Measurements from ENCODE around the gene SVOPL.

SVOPL gene

DNA sequence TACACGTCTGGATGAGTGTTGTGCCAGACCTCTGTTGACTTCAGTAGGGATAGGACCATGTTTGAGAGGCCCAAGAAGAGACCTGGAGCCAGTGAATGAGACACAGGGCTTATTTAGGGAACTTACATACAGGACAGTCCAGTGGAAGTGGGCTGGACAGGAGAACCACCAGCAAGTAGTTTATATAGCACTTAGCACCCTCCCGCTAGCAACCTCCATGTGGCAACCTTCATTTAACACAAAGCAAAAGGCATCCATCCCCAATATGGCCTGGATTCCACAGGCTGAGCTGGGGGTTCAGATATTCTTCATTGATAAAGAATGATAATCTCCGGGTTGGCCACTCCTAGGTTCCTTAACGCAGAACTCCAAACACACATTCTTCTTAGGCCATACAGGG, 147.4 kb downstream of the SVOPL start:
- no peak for DNase-seq

DNA sequence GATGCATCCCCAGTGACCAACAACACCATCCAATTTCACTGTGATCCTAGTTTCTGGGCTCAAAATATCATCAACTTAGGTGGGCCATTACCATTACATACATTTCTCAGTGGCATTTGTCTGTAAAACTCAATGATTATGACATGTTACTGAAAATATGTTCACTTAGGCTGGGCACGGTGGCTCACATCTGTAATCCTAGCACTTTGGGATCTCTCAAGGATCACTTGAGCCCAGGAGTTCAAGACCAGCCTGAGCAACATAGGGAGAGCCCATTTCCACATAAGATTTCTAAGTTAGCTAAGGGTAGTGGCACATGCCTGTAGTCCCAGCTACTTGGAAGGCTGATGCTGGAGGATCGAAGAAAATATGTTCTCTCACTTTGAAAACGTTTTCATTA, 150.1 kb downstream of the SVOPL start:
- DNase-seq: no peak

DNA sequence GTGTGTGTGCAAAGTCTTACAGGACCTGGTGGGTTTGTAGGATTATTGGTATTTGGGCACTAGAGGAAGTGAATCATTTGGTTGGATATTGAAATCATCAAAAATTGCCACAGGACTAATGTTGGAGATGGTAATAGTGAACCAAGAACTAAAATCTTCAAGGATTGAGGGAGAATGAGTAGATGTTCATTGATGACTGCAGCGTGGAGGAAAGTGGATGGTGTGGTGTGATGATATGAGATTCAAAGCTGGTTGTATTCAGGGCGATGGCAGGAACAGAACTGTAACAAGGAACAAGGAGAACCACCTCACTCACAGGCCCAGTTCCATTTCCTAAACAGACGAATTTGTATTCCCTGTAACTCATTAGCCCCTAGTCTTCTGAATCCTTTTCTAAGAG, 150.8 kb downstream of the SVOPL start:
- no peak for DNase-seq

DNA sequence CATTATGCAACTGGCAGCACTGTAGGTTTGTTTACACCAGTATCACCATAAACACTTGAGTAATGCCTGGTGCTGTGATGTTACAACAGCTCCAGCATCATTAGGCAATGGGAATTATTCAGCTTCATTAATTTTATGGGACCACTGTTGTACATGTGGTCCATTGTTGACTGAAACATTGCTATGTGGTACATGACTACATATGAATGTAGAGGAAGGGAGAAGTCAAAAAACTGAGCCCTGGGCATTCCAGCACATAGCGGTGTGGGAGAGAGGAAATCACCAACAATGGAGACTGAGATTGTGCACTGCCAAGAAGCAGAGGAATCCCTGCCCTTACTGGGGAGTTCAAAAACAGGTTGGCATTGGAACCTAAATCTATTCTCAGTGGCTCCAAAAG, 152.1 kb downstream of the SVOPL start:
- no peak for DNase-seq

DNA sequence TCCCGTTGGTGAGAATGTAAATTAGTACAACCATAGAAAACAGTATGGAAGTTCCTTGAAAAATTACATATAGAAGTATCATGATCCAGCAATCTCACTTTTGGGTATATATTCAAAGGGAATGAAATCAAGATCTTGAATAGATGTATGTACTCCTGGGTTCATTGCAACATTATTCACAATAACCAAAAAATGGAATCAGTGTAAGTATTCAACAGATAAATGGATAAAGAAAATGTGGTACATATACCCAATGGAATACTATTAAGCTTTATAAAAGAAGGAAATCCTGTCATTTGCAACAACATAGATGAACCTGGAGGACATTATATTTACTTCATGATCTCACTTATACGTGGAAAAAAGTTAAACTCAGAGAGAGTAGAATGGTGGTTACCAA, 154.3 kb downstream of the SVOPL start:
- no peak for DNase-seq

DNA sequence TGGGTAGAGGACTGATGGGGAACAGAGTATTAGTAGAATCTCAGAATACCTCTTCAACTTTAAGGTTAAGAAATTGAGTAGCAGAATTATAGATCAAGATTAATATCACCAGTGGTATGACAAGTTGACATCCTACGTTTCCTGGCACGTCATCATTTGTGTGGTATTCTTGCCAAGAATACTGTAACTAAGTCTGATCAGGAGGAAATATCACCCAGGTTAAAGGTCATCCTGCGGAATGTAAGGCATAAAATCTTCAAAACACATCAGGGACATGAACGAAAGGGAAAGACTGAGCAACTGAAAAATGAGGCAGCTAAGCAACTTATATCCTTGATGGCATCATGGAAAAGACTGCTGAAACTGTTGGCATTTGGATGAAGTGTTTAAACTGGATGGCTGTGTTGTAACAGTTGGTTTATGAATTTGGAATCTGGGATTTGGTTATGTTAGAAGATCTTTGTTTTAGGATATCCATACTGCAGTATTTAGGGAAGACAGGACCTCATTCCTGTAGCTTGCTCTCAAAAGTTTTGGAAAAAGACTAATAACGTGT, 155.0 kb downstream of the SVOPL start:
- no peak for DNase-seq

DNA sequence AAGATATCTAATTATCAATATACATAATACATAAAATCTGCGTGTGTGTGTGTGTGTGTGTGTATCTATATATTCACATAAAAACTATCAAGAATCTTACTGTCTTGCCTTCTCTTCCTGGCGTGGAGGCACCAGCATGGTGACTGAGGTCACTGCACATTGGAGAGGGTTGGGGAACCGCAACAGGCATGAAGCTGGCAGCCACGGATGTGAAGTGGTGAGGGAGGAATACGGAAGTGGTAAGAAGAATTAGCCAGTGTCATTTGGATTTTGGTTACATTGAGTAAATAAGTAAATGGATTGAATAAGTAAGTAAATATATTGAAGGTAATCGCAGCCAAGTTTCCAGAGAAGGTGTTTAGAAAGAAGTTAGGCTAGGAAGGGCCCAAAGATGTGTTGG, 156.0 kb downstream of the SVOPL start:
- no peak for DNase-seq
